Neural cell (in vitro differentiated cells): ENCODE results near the gene NANOS3. TPM values are rescaled to one million over a fixed set of nuclear protein-coding genes. Genes with fewer than 3 reads are reported as not detected.

Experiments used
- H2AFZ ChIP-seq: fragments of 200-600, 300-800 bp; sonication (generic), shearing (Covaris generic); 2 replicates; pipeline ENCODE4 v1.6.0; 2014; ENCODE audit warnings: low read depth, mild to moderate bottlenecking, antibody characterized with exemption, low read length, moderate library complexity
- H3F3A ChIP-seq: fragments of 200-600 bp; shearing (Covaris generic); 2 replicates; pipeline ENCODE4 v1.6.1; 2016; ENCODE audit warnings: mild to moderate bottlenecking, moderate library complexity, mixed read lengths, antibody characterized with exemption, low read length; ENCODE audit not compliant: insufficient read depth, poor library complexity, severe bottlenecking
- H3K27ac ChIP-seq: fragments of 200-600, 300-800 bp; sonication (generic), shearing (Covaris generic); 2 replicates; pipeline ENCODE4 v1.5.1; 2014; ENCODE audit warnings: mild to moderate bottlenecking, low read length, moderate library complexity
- H3K27me3 ChIP-seq: fragments of 300-800, 200-600 bp; sonication (generic), shearing (Covaris generic); 2 replicates; pipeline ENCODE4 v1.6.0; 2014; ENCODE audit warnings: mild to moderate bottlenecking, low read depth, low read length, moderate library complexity; ENCODE audit not compliant: insufficient read depth
- H3K36me3 ChIP-seq: fragments of 300-800, 200-600 bp; sonication (generic), shearing (Covaris generic); 2 replicates; pipeline ENCODE4 v1.5.1; 2014; ENCODE audit warnings: mild to moderate bottlenecking, antibody characterized with exemption, low read length, moderate library complexity; ENCODE audit not compliant: insufficient read depth
- H3K4me2 ChIP-seq: fragments of 300-800, 200-600 bp; sonication (generic), shearing (Covaris generic); 2 replicates; pipeline ENCODE4 v1.6.0; 2014; ENCODE audit warnings: mild to moderate bottlenecking, low read length
- H3K4me3 ChIP-seq: fragments of 300-800, 200-600 bp; sonication (generic), shearing (Covaris generic); 2 replicates; pipeline ENCODE4 v1.5.1; 2014; ENCODE audit warnings: mild to moderate bottlenecking, low read length, moderate library complexity
- H3K79me2 ChIP-seq: fragments of 200-600 bp; shearing (Covaris generic); replicated peaks from 2 replicates; pipeline ENCODE4 v1.6.0; 2014; ENCODE audit warnings: mild to moderate bottlenecking, low read length, moderate library complexity; ENCODE audit not compliant: insufficient read depth
- H3K9ac ChIP-seq: fragments of 300-800, 200-600 bp; sonication (generic), shearing (Covaris generic); 2 replicates; pipeline ENCODE4 v1.6.1; 2016; ENCODE audit warnings: mild to moderate bottlenecking, low read length, mixed read lengths
- H3K9me2 ChIP-seq: fragments of 200-600 bp; shearing (Covaris generic); 2 replicates; pipeline ENCODE4 v1.6.1; 2016; ENCODE audit warnings: mild to moderate bottlenecking, low read length, mixed read lengths; ENCODE audit not compliant: insufficient read depth
- H3K9me3 ChIP-seq: fragments of 200-600, 300-800 bp; sonication (generic), shearing (Covaris generic); 2 replicates; pipeline ENCODE4 v1.6.1; 2016; ENCODE audit warnings: mild to moderate bottlenecking, mixed run types, low read length, moderate library complexity, mixed read lengths
- H4K20me1 ChIP-seq: fragments of 200-600 bp; shearing (Covaris generic); 2 replicates; pipeline ENCODE4 v1.6.1; 2016; ENCODE audit warnings: mild to moderate bottlenecking, mixed run types; ENCODE audit not compliant: insufficient read depth
- CTCF ChIP-seq: fragments of 450-650 bp; IDR thresholded peaks from 2 replicates; pipeline ENCODE4 v1.5.1; 2014; ENCODE audit warnings: antibody characterized with exemption, mild to moderate bottlenecking, moderate library complexity; ENCODE audit not compliant: poor library complexity, severe bottlenecking
- EP300 ChIP-seq: fragments of 450-650 bp; conservative IDR thresholded peaks from 2 replicates; pipeline ENCODE4 v1.6.1; 2014; ENCODE audit warnings: antibody characterized with exemption, mild to moderate bottlenecking, moderate library complexity; ENCODE audit not compliant: poor library complexity, severe bottlenecking
- EZH2 ChIP-seq: fragments of 200-600, 300-800 bp; shearing (Covaris generic), sonication (generic); IDR thresholded peaks from 2 replicates; pipeline ENCODE4 v1.6.1; 2014; ENCODE audit warnings: antibody characterized with exemption, low read length, borderline replicate concordance, mild to moderate bottlenecking; ENCODE audit not compliant: insufficient read depth, poor library complexity, severe bottlenecking
- MXI1 ChIP-seq: fragments of 450-650 bp; conservative IDR thresholded peaks from 2 replicates; pipeline ENCODE4 v1.6.1; 2014; ENCODE audit warnings: antibody characterized with exemption, mild to moderate bottlenecking; ENCODE audit not compliant: poor library complexity, severe bottlenecking
- POLR2AphosphoS5 ChIP-seq: IDR thresholded peaks from 2 replicates; pipeline ENCODE4 v1.6.1; 2012
- RAD21 ChIP-seq: fragments of 450-650 bp; conservative IDR thresholded peaks from 2 replicates; pipeline ENCODE4 v1.6.1; 2014; ENCODE audit warnings: antibody characterized with exemption, mild to moderate bottlenecking, moderate library complexity
- REST ChIP-seq: IDR thresholded peaks from 2 replicates; pipeline ENCODE4 v1.6.1; 2012; ENCODE audit warnings: borderline replicate concordance
- TAF1 ChIP-seq: IDR thresholded peaks from 2 replicates; pipeline ENCODE4 v1.6.1; 2012; ENCODE audit warnings: low read depth
- polyA plus RNA-seq: library from polyadenylated mRNA; depleted of rRNA; stranded (reverse); fragments of >200 nt; gene quantifications from 2 replicates; pipeline ENCODE4 v1.2.3, GENCODE V29; 2014

Gene NANOS3
- polyA plus RNA-seq, 1 donor from 2014 or later = 3.2 TPM

- Histone ChIP-seq H4K20me1 (no peaks in the 10 kb centered on the region), H3F3A (no peaks in the 10 kb centered on the region), H3K36me3 (no peaks in the 10 kb centered on the region), H3K27ac (no peak overlapping the region), H3K4me3 (no peak overlapping the region), H3K27me3 (no peaks in the 10 kb centered on the region), H3K9me2 (no peaks in the 10 kb centered on the region), H3K4me2 (no peak overlapping the region), H2AFZ (no peak overlapping the region), H3K9ac (no peak overlapping the region), H3K79me2 (no peaks in the 10 kb centered on the region), H3K9me3 (no peaks in the 10 kb centered on the region)
- no peak for TF ChIP-seq TAF1
These were observed 23.1 kb downstream of the NANOS3 start for GRCh38 chr19:13899912-13900584.

- H3F3A ChIP-seq = no peaks in the 10 kb centered on the region
- H3K27me3 ChIP-seq = no peaks in the 10 kb centered on the region
- no peak overlapping the region for H3K27ac ChIP-seq
- H3K9me3 ChIP-seq = no peaks in the 10 kb centered on the region
- no peak for TF ChIP-seq REST
- peak; percentile 37 for TF ChIP-seq CTCF
- peaks cover 4% of the 10 kb centered on the region for H3K79me2 ChIP-seq
- no peak overlapping the region for H3K9ac ChIP-seq
- no peak overlapping the region for H3K4me2 ChIP-seq
- no peak overlapping the region for H2AFZ ChIP-seq
- no peaks in the 10 kb centered on the region for H4K20me1 ChIP-seq
- H3K36me3 ChIP-seq = no peaks in the 10 kb centered on the region
- H3K9me2 ChIP-seq = no peaks in the 10 kb centered on the region
- H3K4me3 ChIP-seq = no peak overlapping the region
These were observed 26.1 kb downstream of the NANOS3 start for GRCh38 chr19:13902993-13903555.

GRCh38 chr19:13905634-13906520, 28.9 kb downstream of the NANOS3 start, which contains the start of the genes BRME1 and CC2D1A:
TSS of gene BRME1 (minus strand) at chr19:13906117. CDS start at chr19:13904892, 1,225 bp downstream.
TSS of gene CC2D1A (plus strand) at chr19:13906201. CDS start at chr19:13906442, 241 bp downstream.
- peaks cover 4% of the 10 kb centered on the region for H3K79me2 ChIP-seq
- peak within 1 kb of the TSS; percentile 85 for H3K4me2 ChIP-seq
- H3K27ac ChIP-seq = no peak within 1 kb of the TSS
- no peaks in the 10 kb centered on the region for H3K9me3 ChIP-seq
- H3K36me3 ChIP-seq = no peaks in the 10 kb centered on the region
- peak within 1 kb of the TSS; percentile 80 for H3K9ac ChIP-seq
- H3K4me3 ChIP-seq = peak within 1 kb of the TSS; percentile 91
- no peaks in the 10 kb centered on the region for H4K20me1 ChIP-seq
- peak within 1 kb of the TSS; percentile 66 for H2AFZ ChIP-seq
- no peaks in the 10 kb centered on the region for H3K27me3 ChIP-seq
- no peaks in the 10 kb centered on the region for H3F3A ChIP-seq
- no peaks in the 10 kb centered on the region for H3K9me2 ChIP-seq
- TF ChIP-seq CTCF (no peak), POLR2AphosphoS5 (peak; percentile 66), EZH2 (no peak), TAF1 (no peak), MXI1 (no peak), RAD21 (peak; percentile 37), REST (no peak), EP300 (peak; percentile 19)
